HG03064 (cell line): ENCODE results near the gene CAPN10.

Experiments
- ATAC-seq: cut with Tn5 transposase; IDR thresholded peaks from one replicate; pipeline ENCODE4 v1.9.1; 2021; ENCODE audit warnings: low read depth; ENCODE audit not compliant: unreplicated experiment

Gene CAPN10

DNA sequence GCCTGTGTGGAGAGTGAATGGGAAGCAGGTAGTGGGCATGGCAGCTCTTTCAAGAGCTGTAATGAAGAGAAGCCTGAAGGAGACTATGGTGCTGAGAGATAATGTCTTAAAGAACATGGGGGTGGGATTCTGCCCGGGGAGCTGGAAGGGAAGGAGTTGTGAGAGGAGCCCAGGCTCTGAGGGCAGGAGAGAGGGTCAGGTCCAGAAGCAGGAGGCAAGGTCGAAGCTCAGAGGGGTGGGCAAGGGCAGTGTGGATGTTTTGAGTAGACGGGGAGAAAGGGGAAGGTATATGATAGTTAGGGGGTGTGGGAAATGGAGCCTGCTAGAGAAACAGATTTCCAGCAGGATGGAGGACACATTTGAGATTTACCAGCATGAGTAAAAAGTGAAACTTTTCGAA is 2.1 kb downstream of the CAPN10 start:
- ATAC-seq = no peak

DNA sequence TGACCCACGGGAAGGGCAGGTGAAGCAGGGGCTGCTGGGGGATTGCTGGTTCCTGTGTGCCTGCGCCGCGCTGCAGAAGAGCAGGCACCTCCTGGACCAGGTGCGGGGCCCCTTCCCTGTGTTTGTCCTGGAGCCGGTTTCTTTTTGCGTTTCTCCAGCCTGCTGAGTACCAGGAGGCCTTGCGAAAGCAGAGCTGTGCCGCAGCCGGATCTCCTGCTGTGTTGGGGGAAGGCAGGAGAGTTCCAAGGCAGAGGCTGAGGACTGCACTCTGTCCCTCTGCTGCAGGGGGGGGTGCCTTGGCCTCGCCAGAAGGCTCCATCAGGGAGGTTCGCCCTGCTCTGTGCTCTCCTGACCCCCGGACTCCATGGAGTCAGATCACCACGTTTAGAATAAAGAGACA is 2.8 kb downstream of the CAPN10 start:
- no peak for ATAC-seq

DNA sequence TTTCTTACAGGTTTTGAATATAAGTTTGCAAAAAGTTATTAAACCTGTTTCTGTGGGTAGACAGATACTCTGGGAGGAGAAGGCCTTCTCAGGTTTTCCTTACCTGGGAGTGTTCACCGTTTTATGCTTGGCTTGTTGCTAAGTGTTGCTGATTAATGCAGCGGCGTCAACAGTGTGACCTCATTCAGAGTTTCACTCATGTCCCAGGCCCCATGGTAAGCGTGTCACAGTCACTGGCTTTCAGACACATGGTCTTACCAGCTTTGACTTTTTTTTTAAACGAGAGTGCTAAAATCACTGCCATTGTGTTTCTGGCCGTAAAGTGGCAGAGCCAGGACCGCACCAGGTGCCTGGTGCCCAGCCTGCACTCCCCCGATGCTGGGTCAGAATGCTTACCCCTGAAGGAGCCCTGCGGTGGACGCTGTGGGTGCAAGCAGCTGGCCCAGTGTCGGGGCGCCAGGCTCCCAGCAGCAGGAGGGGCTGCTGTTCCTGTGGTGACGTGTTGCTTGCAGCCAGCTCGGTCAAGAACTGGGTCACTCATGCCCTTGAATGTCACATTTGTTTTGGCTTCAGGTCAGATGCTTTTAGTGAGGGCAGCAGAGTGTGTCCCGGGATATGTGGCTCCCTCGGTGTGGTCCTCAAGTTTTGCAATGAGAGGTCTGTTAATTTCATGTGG is 3.5 kb downstream of the CAPN10 start:
- ATAC-seq = no peak

DNA sequence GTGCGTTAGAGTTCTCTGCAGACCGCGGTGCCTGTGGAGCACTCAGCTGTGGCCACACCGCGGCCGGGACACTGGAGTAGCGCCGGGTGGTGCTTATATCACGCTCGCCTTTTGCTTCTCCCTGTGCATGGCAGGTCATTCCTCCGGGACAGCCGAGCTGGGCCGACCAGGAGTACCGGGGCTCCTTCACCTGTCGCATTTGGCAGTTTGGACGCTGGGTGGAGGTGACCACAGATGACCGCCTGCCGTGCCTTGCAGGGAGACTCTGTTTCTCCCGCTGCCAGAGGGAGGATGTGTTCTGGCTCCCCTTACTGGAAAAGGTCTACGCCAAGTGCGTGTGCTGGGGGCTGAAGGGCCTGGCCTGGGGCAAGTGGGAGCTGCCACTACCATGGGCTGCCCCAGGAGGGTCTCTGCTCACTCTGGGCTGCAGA is 4.2 kb downstream of the CAPN10 start:
- ATAC-seq = no peak

- ATAC-seq = no peak
Measured at GRCh38 chr2:240591226-240591625, 4.7 kb downstream of the CAPN10 start.

DNA sequence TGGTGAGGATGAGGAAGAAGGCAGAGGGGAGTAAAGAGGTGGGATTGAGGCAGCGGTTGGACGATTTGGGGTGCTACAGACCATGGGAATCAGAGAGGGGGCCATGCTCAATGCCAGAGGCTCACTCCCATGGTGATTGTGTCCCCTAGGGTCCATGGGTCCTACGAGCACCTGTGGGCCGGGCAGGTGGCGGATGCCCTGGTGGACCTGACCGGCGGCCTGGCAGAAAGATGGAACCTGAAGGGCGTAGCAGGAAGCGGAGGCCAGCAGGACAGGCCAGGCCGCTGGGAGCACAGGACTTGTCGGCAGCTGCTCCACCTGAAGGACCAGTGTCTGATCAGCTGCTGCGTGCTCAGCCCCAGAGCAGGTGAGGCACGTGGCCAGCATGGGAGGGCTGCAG is 5.2 kb downstream of the CAPN10 start:
- ATAC-seq = no peak

DNA sequence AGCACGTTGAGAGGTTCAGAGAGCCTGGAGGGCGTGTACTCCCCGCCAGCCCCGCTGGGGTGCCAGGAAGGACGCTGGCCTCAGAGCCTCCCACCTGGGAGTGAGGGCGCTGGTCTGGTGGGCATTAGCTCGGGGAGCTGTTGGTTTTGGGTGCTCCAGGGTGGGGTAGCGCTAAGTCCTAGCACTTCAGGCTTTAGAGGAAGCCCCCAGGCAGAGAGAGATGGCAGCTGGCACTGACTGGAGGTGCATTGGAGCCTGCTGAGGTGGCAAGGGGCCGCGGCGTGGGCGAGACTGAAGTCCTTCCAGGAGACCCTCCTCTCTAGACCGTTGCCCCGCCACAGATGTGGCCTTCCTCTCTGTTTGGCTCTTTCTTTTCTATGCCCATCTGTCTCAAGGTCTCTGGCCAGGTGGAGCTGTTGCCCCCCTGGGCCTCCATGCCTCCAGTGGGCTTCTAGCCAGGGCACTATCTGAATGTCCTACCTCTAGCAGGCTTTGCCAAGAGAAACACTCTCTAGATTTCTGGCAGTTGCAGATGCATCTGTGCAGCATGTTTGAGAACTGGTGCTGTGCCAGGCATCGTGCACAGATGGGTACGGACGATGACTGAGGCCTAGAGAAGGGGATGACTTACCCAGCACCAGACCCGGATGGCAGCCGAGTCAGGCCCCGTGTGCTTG is 6.6 kb downstream of the CAPN10 start:
- no peak for ATAC-seq

GRCh38 chr2:240593703-240594451 is 7.3 kb downstream of the CAPN10 start:
- no peak for ATAC-seq

- no peak for ATAC-seq
Measured at GRCh38 chr2:240594511-240595380, 8.2 kb downstream of the CAPN10 start.

GRCh38 chr2:240595381-240596079 is 9.0 kb downstream of the CAPN10 start:
- no peak for ATAC-seq

GRCh38 chr2:240596080-240596460 is 9.5 kb downstream of the CAPN10 start:
- ATAC-seq = no peak

DNA sequence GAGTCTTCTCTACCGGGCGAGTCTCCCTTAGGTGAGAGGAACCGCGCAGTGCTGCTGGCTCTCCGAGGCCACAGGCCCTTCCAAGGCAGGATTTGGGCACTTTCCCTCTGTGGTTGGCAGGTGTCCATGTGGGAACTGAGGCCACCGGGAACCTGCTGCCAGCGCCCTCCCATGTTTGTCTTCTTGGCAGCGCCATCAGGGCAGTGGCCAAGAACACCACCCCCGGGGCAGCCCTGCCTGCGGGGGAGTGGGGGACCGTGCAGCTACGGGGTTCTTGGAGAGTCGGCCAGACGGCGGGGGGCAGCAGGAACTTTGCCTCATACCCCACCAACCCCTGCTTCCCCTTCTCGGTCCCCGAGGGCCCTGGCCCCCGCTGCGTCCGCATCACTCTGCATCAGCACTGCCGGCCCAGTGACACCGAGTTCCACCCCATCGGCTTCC is 10.0 kb downstream of the CAPN10 start:
- ATAC-seq = no peak

DNA sequence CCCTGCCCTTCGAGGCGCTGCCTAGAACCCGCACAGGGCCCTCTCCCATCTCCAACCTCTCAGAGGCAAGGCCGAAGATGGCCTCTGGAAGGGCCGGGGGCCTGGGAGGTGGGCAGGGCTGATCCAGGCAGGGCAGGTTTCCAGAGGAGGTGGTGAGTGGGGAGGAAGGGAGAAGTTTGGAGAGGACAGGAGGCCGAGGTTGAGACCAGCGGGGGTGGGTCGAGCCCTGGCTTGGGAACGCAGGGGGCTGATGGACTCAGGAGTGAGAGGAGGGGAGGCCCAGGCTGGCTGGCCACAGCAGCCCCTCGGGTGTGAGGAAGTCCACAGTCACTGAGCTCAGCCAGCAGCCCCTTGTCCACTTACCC is 10.5 kb downstream of the CAPN10 start:
- no peak for ATAC-seq

- no peak for ATAC-seq
Measured at GRCh38 chr2:240597419-240598181, 11.1 kb downstream of the CAPN10 start.

DNA sequence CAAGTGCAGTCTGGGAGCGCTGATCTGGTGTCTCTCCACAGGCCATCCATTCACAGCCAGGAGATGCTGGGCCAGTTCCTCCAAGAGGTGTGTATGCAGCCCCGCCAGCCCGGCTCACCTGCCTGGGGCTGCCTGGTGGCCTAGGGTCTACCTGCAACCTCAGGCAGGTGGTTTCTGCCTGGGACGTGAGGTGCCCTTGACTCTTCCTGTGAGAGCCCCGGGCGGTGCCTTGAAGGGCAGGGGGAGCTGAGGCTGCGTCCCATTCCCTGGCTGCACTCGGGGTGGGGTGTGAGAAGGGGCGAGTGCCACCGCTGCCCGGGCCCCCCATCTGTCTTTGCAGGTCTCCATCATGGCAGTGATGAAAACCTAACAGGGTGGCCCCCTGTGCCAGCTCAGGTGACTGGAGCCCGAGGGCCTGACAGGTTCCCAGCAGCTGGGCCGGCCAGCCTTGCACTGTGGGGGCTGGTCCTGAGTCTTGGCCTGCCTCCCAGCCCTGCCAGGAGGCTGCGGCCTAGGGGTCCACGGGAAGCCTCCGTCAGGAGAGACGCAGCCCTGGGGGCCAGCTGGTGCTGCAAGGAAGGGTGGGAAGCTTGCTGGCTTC is 11.9 kb downstream of the CAPN10 start:
- ATAC-seq = no peak

- no peak for ATAC-seq
Measured at GRCh38 chr2:240599141-240599583, 12.6 kb downstream of the CAPN10 start.

DNA sequence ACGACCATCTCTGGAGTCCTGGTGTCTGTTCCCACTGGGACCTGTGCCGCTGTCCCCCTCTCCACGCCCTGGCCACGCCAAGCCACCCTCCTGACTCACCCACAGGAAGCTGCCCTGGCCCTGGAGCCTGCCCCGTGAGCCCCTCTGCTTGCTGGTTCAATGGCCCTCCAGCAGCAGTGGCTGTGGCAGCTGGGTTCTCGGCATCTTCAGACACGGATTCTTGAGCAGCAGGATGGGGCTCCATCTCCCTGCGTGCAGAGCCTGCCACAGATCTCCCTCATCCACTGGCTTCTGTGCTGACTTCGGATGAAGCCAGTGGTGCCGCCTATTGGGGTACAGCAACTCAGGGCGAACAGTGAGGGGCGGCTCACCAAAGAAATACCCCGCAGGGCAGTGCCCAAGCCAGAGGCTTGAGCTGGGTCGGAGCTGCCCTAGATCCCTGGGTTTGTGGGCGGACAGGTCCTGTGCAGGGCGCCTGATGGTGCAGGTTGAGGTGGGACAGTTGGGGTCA is 14.0 kb downstream of the CAPN10 start:
- no peak for ATAC-seq

DNA sequence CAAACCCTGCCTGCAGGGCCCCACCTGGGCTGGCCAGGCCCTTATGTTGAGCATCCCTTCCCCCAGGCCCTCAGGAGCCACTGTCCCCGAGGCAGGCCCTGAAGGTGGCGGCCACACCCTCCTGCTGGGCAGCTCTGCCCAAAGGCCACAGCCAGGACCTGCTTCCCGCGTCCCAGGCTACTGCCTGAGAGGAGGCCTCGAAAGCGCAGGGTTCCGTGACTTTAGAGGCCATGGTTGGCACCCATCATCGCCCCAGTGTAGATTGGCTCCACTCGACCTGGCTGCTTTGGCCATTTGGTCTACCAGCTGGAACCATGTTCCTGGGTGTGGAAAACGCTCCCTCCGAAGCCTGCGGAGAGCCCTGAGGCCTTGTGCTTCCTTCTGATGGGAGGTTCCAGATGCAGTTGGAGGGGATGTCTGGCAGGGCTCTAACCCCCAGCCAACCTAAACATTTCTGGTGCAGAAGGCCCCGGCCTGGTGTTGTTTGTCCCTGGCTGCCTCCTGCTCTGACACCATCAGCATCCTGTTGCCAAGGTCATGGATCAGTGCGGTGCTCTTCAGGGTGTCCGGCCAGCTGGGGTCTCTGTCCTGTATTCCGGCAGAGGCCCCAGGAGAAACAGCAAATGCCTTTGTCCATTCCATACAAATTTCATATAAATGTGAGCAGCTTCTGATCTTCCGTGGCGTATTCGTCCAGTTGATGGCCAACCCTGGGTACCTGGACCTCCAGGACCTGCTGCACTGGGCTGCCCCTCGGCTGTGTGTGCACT is 14.7 kb downstream of the CAPN10 start:
- ATAC-seq = no peak
